HG03521 (cell line): ENCODE measurements around the gene ANK3.
A peak's percentile ranks its signal among the peaks of the same experiment; 100 is the strongest.

Source experiments
- ATAC-seq: cut with Tn5 transposase; IDR thresholded peaks from one replicate; pipeline ENCODE4 v1.9.1; 2021; ENCODE audit warnings: mild to moderate bottlenecking, moderate library complexity; ENCODE audit not compliant: unreplicated experiment

ANK3 gene

DNA sequence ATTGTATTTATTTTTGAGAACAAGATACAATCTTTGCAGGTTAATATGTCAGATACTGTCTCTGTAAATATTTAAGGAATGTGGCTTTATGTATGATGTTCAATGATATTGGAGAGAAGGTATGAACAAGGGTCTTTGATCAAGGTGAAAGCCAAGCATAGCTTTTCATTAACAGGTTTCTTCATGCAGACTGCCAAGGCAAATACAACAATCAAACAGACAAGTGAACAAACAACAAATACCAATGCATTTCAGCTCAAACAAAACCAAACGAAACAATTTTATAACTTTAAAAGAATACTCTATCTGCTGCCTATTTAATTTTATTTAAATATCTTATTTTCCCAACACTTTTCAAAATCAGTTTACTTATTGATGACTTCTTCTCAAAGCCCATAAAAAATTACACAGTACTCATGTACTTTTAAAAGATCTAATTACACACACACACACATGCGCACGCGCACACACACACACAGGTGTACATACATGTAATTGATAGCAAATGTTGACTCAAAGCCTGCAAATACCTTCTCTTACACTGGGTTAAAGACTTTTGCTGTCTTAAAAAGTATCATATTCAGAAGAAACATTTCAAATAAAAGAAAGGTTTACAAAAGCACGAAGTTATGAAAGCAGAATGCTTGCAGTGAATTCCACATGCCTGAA is 282.2 kb downstream of the ANK3 start:
- no peak for ATAC-seq

DNA sequence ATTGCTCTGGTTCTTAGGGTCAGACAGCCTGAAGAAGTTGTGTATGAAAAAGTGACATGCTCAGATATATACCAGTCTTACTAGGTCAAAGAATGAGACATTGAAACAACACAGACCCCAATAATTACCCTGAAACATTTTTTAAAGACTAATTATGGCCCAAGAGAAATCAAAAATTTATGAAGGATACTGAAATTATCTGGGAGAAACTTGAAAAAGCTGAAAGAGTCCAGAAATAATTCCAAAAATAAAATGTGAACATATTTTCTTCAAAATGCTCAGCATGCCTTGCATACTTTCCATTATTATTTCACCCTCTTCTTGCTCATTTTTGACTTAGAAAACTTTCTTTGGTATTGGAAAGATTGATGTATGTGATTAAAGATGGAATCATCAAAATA is 284.4 kb downstream of the ANK3 start:
- ATAC-seq, result no peak

DNA sequence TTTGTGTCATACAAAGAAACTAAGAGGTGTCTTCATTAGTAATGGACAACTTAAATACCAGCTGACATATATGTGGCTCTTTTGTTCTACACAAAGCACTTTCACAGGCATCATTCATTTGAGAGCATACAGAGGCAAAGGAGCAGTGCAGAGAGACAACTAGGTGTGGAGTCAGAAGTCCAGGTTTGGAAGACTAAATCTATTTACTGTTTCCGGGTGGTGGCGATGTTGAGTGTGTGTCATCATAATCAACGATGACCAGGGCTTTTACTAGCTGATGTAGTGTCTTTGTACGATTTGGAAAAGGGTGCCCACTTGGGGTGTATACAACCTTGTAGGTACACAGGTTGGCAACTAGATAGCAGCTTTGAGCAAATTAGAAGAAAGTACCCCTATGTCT is 287.9 kb downstream of the ANK3 start:
- no peak for ATAC-seq

DNA sequence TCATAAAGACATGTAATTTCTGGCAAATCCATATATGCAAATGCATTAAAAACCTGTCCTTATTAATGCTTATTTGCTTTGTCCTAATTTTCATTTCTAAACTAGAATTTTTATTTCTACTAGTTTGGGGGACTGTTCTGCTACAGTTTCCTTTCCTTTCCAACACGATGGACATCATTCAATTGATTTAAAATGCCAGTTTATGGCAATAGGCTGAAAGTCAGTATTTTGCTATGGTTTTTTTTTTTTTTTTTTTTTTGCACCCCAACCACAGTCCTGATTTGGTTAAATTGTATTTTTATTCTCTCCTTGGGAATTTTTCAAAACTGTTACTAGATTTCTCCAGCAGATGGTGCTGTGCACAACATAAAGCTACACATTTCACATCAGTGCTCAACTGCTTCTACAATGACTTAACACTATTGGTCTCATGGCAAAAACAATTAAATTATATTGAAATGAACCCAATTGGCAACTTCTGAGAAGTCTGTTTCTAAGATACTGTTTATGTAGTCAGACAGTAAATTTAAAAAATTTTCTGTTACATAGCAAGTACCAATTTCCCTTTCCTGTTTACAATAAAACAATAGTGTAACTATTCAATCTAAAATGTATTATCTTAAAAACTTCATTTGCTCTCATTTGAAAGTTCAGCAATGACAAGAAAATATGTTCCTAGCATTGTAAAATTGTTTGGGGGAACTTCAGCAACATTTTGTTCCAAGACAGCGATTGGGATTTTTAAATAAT is 289.5 kb downstream of the ANK3 start:
- no peak for ATAC-seq

DNA sequence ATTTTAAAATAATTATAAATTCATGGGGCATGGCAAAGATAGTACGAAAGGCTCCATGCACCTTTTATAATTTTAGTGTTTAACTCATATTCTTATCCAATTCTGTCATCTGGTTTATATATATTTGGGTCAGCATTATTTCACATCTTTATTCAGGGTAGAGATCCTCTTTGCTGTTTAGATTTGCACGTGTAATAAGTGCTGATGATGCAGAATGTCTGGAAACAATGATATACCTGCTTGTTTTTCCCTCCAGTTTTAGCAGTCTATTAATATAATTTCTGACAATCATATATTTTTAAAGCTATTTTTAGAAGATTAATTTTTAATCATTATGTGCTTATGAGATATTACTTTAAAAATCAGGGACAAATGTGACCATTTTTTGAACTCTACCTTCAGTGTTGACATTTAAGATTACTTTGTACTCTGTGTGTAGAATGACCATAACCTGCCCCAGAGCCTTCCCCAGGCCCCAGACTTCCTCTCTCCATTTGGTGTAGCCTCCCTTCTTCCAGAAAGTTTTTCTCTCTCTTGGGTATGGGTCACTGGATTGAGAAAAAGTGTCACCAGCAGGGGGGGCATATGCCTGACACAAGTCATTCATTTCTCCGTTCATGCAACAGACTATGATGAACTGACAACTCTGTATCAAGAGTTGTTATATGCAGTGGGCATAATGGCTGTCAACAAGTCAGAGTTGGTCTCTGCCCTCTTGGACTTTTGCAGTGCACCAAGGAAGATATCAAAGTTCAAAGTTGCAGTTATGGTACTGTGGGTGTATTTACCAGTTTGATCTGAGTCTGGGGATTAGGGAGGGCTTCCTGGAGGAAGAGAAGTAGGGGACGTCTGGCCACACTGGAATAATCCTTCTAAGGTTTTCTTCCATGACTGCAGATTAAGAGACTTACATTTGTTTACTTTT is 290.7 kb downstream of the ANK3 start:
- no peak for ATAC-seq

DNA sequence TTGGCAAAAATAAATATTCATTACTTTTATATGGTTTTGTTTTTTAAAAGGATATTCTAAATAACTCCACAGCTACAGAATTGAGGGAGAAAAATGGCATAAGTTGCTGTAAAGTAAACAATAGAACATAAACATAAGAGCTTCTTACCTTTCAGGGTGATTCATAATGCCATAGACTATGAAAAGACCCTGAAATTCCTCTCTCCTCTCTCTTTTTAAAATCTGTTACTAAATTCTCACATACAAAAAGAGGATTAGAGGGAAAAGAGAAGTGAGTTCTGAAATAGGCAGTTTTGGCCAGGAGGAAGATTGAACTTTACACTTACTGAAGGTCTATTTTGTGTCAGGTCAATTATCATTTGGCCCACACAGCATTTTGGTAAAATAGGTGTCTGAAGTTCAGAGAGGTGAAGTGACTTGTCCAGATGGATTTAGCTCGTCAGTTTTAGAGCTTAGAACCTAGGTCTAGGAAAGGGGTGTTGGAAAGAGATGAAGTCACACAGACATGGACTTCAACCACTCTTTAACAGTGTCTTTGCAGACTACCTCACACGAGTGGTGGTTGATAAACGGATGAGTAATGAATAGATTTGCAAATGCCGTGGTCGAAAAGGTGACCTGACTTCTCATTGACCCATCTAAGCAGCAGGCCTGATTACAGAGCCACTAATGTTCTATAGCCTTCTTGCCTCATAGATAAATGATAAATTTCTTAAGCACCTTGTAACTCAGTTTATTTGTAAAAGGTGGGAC is 292.7 kb downstream of the ANK3 start:
- ATAC-seq, result peak; percentile 63

DNA sequence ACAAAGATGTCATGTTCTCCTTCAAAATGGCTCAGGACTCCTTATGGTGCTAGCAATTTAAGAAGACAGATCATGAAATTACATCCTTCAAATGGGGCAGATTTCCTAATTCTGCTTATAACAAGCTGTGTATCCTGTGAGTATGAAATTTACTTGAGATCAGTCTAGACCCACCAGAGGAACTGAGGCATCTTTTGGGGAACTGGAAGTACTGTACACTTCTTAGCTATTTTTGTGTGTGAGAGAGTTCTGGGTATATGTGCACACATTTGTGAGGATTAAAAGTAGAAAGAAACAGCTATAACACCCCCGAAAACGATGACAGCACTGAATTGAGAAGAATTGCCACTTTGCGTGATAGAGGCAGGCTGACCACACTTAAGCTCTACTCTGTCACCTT is 296.4 kb downstream of the ANK3 start:
- ATAC-seq, result peak; percentile 51

DNA sequence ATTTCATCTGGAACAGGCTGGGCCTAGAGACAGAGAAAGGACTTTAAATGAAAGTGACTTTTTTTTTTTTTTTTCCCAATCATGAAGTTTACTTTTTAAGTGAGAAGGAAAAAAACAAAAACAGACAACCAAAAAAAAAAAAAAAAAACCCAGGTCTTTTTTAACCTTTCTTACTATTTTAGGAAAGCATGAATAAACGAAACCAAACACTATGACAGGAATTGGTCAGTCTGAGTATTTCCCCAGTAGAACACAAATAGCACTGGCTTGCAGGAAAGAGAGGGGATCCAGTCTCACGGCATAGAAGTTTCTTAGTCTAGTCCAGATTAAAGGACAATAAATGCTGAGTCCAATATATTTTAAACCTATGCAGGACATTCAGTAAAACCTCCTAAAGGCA is 302.8 kb downstream of the ANK3 start:
- ATAC-seq, result no peak

DNA sequence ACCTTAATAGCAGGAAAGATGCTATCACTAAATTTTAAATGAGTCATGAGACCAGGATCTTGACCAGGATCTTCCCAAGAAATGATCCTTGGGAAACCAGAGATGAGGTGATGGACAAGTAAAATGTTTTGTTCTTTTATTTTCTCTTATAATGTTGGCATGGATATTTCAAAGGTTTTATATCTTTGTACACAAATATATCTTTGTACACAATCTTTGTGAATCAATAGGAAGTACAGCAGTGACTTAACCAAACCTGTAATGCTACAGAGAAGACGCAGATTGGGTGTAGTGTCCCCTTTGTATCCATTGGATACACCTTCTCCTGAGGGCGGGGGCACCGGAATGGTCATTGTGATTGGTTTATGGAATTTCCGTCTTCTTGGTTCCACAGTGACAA is 303.3 kb downstream of the ANK3 start:
- ATAC-seq, result no peak

DNA sequence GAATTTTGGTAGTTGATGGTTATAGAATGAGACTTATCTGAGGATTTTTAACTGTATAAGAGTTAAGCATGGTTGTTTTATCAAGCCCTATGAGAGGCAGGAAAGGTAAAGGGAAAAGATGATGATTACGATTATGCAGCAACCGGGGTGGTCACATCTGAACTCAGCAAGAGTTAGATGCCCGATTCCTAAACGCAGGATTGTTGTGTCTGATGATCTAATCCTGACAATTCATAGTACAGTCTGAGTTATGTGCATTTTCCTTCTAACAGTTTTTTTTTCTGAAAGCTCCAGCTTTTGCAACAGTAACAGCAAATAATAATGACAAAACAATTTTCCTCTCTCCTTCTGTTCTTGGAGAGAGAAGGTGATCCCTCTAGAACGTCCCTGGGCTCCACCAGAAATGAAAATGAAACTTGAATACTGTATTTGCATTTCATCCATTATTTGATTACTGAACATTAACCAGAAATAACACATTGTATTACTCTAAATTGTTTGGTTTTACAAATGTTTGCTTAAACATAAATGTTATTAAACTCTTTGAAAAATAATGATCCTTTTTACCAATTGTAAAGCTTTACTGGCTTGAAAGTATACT is 306.8 kb downstream of the ANK3 start:
- no peak for ATAC-seq

DNA sequence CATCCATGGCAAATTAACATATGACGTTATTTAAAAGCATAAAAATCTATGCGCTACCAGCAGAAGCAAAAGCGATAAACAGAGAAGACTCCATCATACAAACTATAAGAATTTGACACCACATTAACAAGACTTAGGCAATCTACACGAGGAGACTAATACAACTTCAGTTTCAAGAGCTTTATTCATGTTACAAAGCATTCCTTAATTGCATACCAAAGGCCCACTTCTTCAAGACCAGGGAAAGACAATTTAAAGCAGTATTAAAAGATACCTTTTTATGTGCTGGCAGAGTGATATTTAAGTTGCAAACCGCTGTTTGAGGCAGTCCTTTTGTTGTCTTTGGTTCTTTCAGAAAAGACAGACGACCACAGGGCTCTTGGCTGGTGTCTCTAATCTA is 307.3 kb downstream of the ANK3 start:
- no peak for ATAC-seq

DNA sequence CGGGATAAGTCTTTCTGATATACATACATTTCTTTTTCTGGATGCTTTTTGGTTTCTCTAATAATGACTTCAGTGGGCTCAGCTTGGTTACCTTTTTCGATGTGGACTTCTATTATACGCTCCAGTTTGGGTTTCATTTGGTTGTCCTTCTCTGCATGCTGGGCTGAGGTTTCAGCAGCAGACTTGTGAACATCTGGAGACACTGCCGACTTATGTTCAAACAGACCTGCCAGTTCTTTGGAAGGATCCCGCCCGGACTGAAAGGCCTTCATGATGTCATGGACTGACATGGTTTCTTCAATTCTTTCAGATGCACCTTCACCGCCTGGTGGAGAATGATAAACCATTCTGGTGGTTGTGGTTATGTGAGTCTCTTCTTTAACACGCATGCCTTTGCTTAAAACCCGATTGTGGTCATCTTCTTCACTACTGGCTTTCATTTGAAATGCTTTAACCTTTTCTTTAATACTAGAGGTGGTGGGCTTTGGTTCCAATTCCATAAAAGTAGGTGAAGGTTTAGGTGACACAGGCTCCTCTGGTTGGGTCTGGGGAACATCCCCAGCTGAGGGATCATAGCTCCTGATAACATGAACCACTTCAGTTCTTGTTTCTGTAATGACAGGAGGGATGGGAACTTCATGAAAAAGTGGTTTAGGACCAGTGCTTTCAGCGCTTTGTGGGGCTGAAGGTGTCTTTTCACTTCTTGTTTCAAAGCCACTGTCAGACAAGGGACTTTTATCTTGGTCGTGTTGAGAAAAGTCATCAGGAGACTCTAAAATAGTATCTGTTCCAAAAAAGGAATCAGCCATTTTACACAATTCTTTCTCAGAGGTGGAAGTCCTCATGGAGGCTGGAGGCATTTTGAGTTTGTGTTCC is 315.7 kb downstream of the ANK3 start:
- ATAC-seq, result peak; percentile 87

DNA sequence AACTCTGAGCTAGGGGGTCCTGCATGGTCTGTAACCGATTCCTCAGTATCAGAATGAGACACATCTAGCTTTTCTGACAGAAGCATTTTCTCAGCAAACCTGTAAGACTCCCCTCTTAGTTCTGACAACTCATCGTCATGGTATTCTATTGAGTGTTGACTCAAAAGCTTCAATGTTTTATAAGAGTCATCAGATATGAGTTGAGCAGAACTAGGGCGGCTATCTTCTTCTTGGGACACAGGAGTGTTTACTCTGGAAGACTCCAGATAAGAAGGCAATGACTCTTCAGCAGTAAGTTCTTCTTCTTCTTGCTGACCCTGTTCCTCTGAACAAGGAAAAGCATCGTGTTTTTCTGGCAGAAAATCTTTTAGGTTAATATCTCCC is 316.3 kb downstream of the ANK3 start:
- ATAC-seq, result no peak

DNA sequence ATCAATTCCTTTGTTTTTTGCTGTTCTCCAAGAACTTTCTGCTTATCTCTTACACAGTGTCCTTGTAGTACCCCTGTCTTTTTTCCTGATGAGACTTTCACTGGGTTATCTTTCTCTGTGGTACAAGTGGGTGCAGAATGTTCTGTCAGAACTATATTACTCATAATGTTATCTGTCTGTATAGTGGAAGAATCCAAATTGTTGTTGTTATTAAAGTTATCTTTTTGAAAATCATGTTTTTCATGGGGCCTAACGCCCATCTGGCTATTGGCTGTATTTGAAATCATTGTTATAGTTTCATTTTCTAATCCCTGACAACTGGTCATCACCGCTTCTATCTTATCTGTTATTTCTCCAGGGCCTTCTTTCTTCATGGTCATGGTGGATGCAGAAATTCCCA is 320.4 kb downstream of the ANK3 start:
- ATAC-seq, result no peak

DNA sequence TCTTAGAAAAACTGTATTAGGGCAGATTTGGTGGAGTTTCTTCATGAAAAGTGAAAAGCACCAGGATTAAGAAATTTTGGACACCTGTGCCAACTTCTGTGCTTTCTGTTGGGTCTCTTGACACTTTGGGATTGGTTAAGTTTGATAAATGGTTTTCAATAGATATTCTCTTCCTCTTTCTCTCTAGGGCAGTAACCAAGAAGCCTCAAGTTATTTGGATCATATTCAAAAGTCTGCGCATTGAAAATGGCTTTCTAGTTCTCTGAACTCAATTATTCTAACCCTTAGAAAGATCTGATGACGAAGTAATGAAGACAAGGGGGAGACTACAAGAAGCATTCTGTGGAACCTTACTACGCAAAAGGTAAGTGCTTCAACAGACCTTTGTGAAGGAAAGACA is 339.3 kb downstream of the ANK3 start:
- no peak for ATAC-seq

DNA sequence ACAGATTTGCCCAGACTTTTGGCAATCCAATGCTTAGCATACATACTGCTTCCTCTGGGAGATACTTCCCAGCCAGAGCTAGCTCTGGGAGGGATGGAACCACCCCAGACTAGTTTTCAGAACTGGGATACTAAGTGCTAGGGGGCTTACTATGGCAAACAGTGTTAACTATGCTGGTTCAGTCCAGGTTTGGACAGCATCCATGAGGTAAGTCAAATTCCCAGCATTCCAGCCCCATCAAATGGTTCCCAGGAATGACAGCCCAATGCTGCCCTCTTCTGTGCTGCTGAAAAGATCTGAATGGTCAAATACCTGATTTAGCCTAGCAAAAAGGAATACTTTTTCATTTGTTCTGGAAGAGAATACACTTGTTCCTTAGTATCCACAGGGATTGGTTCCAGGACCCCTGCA is 341.6 kb downstream of the ANK3 start:
- ATAC-seq, result no peak

DNA sequence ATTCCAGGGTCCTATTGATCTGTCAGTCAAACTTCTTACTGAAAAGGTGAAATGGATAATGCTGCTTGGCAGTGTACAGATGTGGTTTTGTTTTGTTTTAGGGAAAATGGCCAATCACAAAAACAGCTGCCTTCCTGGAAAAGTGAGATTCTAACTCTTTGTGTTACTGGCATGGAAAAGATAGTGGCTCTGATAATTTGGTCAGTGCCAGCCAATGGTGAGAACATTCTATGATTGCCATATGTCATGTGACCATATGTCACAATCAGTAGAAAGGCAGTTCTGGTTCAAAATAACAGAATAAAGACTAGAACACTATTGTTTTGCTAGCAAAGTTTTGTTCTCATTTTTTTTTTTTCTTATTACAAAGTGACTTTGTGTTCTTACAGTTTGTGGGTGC is 344.1 kb downstream of the ANK3 start:
- no peak for ATAC-seq

DNA sequence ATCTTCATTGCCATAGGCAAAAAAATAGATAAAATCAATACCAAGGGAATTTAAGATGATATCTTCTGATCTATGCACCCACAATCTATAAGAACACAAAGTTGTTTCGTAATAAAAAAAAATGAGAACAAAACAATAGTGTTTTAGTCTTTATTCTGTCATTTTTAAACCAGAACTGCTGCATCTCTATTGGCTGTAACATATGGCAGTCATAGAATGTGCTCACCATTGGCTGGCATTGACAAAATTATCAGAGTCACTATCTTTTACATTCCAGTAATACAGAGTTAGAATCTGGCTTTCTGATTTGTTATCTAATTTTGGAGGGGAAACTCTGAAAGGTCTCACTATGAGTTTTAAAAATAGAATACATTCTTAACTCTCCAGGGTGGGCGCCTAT is 344.7 kb downstream of the ANK3 start:
- no peak for ATAC-seq

DNA sequence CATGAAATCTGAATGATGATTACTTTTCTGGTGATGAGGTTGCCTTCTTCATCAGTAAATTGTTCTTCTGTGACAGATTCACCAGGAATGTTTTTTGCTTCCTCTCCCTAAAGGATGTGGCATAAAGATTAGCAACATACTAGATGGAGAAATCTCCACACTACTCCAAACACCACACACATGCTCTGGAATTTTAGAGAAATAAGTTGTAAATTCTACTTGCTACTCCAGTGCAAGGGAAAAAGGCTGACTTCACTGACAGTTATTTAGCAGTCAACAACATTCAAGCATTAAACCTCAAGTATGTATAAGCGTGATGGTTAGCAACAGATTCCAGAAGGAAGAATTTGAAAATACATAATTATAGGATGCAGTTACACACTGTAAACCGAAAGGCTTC is 345.4 kb downstream of the ANK3 start:
- no peak for ATAC-seq
